GM19324 (cell line): ENCODE results near the gene TUB.

ENCODE experiments used
- ATAC-seq: cut with Tn5 transposase; IDR thresholded peaks from one replicate; pipeline ENCODE4 v1.9.1; 2021; ENCODE audit warnings: mild to moderate bottlenecking, moderate library complexity; ENCODE audit not compliant: unreplicated experiment, low FRiP score

Gene TUB

GRCh38 chr11:8066911-8067455 is 14.0 kb upstream of the TUB start:
- ATAC-seq, result no peak

GRCh38 chr11:8067567-8067928 is 13.5 kb upstream of the TUB start:
- no peak for ATAC-seq

GRCh38 chr11:8067929-8068575 is 13.0 kb upstream of the TUB start:
- ATAC-seq, result no peak

- ATAC-seq, result no peak
Measured at GRCh38 chr11:8068605-8069221, 12.3 kb upstream of the TUB start.

- ATAC-seq, result no peak
Measured at GRCh38 chr11:8069771-8070170, 11.2 kb upstream of the TUB start.

GRCh38 chr11:8070417-8071115 is 10.4 kb upstream of the TUB start:
- ATAC-seq, result peak; percentile 56

- no peak for ATAC-seq
Measured at GRCh38 chr11:8071616-8072581, 9.1 kb upstream of the TUB start.

GRCh38 chr11:8075119-8075726 is 5.8 kb upstream of the TUB start:
- ATAC-seq, result no peak

GRCh38 chr11:8079111-8079675 is 1.8 kb upstream of the TUB start:
- ATAC-seq, result no peak

- ATAC-seq, result no peak
Measured at GRCh38 chr11:8080069-8080670, 841 bp upstream of the TUB start.

GRCh38 chr11:8081591-8082250 is 710 bp downstream of the TUB start:
- no peak for ATAC-seq

- no peak for ATAC-seq
Measured at GRCh38 chr11:8082391-8083087, 1.5 kb downstream of the TUB start.

- ATAC-seq, result no peak
Measured at GRCh38 chr11:8083088-8083395, 2.0 kb downstream of the TUB start.

- ATAC-seq, result no peak
Measured at GRCh38 chr11:8083871-8084281, 2.9 kb downstream of the TUB start.

GRCh38 chr11:8084352-8084751 is 3.3 kb downstream of the TUB start:
- ATAC-seq, result no peak

GRCh38 chr11:8085011-8085645 is 4.1 kb downstream of the TUB start:
- no peak for ATAC-seq

- ATAC-seq, result no peak
Measured at GRCh38 chr11:8086001-8086479, 5.0 kb downstream of the TUB start.

- no peak for ATAC-seq
Measured at GRCh38 chr11:8086571-8086970, 5.6 kb downstream of the TUB start.
